RWPE2 (cell line): Measurements from ENCODE around the gene CLEC16A.
"Not testable (repeated sequence)": the region's sequence is repeated elsewhere in the genome, so short reads cannot be mapped to it uniquely, and the experiment has no call there.

Experiments
- ATAC-seq: fragments of 200-7000 bp; cut with Tn5 transposase; 3 replicates; pipeline ENCODE4 v1.9.1; 2021; ENCODE audit warnings: low read depth
- DNase-seq: peaks from one replicate; pipeline ENCODE4 v3.0.0-alpha.2; 2020; ENCODE audit warnings: low spot score
- H3K27ac ChIP-seq: fragments of 450-650 bp; 2 replicates; pipeline ENCODE4 v1.5.1; 2017; ENCODE audit warnings: mild to moderate bottlenecking; ENCODE audit not compliant: poor library complexity, severe bottlenecking
- H3K27me3 ChIP-seq: fragments of 250-450 bp; sonication (Bioruptor Pico); 2 replicates; pipeline ENCODE4 v1.5.1; 2021; ENCODE audit warnings: mild to moderate bottlenecking, moderate library complexity; ENCODE audit not compliant: insufficient read depth, poor library complexity, severe bottlenecking
- H3K36me3 ChIP-seq: fragments of 250-450 bp; sonication (Bioruptor Pico); 2 replicates; pipeline ENCODE4 v1.5.1; 2020; ENCODE audit warnings: low read depth, mild to moderate bottlenecking, moderate library complexity
- H3K4me1 ChIP-seq: fragments of 250-450 bp; sonication (Bioruptor Pico); 2 replicates; pipeline ENCODE4 v1.5.1; 2021; ENCODE audit warnings: mild to moderate bottlenecking, moderate library complexity; ENCODE audit not compliant: insufficient read depth, poor library complexity, severe bottlenecking
- H3K4me3 ChIP-seq: fragments of 250-450 bp; sonication (Bioruptor Pico); 2 replicates; pipeline ENCODE4 v1.5.1; 2021; ENCODE audit warnings: mild to moderate bottlenecking, moderate library complexity; ENCODE audit not compliant: severe bottlenecking
- H3K9me3 ChIP-seq: fragments of 250-450 bp; sonication (Bioruptor Pico); 2 replicates; pipeline ENCODE4 v1.5.1; 2021; ENCODE audit warnings: mild to moderate bottlenecking, moderate library complexity; ENCODE audit not compliant: severe bottlenecking
- TF ChIP-seq, protein P1 (sequence below): fragments of 450-650 bp; IDR thresholded peaks from one replicate; pipeline ENCODE4 v1.5.1; 2017; ENCODE audit warnings: mild to moderate bottlenecking, moderate library complexity; ENCODE audit not compliant: poor library complexity, severe bottlenecking

CLEC16A gene

GRCh38 chr16:10923650-10924214 lies 20.6 kb upstream of the CLEC16A start:
- Histone ChIP-seq H3K27me3 (no peaks in the 10 kb centered on the region), H3K9me3 (no peaks in the 10 kb centered on the region), H3K4me1 (no peaks in the 10 kb centered on the region), H3K36me3 (peaks cover 5% of the 10 kb centered on the region; the same call in 1 of the 2 replicates), H3K27ac (no peak overlapping the region), H3K4me3 (no peak overlapping the region)
- TF ChIP-seq, protein P1, sequence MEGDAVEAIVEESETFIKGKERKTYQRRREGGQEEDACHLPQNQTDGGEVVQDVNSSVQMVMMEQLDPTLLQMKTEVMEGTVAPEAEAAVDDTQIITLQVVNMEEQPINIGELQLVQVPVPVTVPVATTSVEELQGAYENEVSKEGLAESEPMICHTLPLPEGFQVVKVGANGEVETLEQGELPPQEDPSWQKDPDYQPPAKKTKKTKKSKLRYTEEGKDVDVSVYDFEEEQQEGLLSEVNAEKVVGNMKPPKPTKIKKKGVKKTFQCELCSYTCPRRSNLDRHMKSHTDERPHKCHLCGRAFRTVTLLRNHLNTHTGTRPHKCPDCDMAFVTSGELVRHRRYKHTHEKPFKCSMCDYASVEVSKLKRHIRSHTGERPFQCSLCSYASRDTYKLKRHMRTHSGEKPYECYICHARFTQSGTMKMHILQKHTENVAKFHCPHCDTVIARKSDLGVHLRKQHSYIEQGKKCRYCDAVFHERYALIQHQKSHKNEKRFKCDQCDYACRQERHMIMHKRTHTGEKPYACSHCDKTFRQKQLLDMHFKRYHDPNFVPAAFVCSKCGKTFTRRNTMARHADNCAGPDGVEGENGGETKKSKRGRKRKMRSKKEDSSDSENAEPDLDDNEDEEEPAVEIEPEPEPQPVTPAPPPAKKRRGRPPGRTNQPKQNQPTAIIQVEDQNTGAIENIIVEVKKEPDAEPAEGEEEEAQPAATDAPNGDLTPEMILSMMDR = no peak
- DNase-seq = no peak
- no peak for ATAC-seq

- not testable (repeated sequence) for H3K4me3 ChIP-seq, H3K4me1 ChIP-seq, H3K27ac ChIP-seq, H3K36me3 ChIP-seq, H3K27me3 ChIP-seq, ATAC-seq, DNase-seq, H3K9me3 ChIP-seq
Measured at GRCh38 chr16:10925285-10925684, 19.1 kb upstream of the CLEC16A start.

DNA sequence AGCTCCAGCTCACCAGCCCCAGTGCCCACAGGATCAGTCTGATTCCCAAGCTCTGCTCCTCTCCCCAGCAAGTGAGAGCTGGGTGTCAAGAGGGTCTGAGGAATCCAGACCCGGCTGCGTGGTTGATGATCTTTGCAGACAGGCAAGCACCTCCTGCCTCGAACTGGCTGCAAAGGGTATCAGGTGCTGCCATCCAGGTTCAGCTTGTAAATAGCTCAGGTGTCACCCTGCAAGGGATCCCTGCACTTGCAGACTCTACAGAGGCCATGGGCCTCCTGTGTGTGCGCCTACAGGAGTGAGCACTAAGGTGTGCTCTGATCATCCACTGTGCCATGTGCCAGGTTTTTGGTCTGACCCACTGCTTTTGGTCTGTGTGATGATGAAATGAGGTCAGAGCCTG lies 18.3 kb upstream of the CLEC16A start:
- Histone ChIP-seq H3K27me3 (no peaks in the 10 kb centered on the region), H3K36me3 (peaks cover 5% of the 10 kb centered on the region; the same call in 1 of the 2 replicates), H3K27ac (no peak overlapping the region), H3K4me3 (no peak overlapping the region), H3K4me1 (no peaks in the 10 kb centered on the region), H3K9me3 (no peaks in the 10 kb centered on the region)
- ATAC-seq (peak; percentile 11; the same call in 1 of the 3 replicates), DNase-seq (no peak)
- TF ChIP-seq, protein P1 = no peak

DNA sequence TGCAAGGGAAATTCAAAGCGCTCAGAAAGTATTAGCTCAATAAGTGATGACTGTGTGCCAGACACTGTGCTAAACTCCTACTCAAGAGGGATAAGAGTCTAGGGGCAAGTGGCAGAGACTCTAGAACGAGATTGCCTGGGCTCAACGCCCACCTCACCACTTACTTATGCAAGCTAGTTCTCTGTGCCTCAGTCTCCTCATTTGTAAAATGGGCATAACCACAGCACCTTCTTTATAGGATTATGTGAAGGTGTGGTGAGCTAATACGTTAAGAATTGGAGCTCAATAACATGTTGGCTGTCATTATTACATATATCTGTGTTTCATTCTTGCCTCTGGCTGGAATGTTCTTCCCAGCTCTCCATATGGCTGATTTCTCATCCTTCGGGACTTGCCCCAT lies 17.5 kb upstream of the CLEC16A start:
- no peaks in the 10 kb centered on the region for H3K27me3 ChIP-seq
- H3K27ac ChIP-seq = no peak overlapping the region
- peaks cover 5% of the 10 kb centered on the region; the same call in 1 of the 2 replicates for H3K36me3 ChIP-seq
- H3K9me3 ChIP-seq = no peaks in the 10 kb centered on the region
- no peak overlapping the region for H3K4me3 ChIP-seq
- TF ChIP-seq, protein P1 = no peak
- no peaks in the 10 kb centered on the region for H3K4me1 ChIP-seq
- ATAC-seq (no peak), DNase-seq (no peak)

DNA sequence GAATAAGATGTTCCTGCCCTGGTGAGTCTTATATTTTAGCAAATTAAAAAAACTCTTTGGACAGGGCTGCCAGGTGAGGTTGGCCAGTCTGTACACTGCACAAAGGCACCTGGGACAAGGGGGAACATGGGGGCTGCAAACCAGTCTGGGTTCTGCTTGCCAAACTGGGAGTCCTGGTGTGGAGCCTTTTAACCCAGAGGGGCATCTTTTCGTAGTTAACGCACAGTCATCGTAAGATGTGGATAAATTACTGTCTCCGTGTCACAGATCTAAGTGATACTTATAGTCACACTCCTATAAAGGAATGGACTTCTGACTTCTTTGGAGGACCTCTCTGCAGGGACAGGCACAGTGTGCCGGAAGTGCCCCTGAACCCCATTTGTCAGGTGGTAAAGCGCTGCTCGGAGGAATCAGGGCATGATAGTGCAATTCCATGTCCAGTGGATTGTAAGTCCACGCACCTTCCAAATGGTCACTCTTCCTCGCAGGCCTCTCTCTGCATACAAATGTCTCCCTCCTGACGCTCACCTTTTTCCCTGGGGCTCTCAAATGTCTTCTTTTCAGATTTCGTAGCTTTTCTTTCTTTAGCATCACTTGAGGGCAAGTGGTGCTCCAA lies 16.8 kb upstream of the CLEC16A start:
- Histone ChIP-seq H3K4me1 (no peaks in the 10 kb centered on the region), H3K36me3 (peaks cover 5% of the 10 kb centered on the region; the same call in 1 of the 2 replicates), H3K27me3 (no peaks in the 10 kb centered on the region), H3K27ac (no peak overlapping the region), H3K9me3 (no peaks in the 10 kb centered on the region), H3K4me3 (no peak overlapping the region)
- ATAC-seq (no peak), DNase-seq (no peak)
- TF ChIP-seq, protein P1 = no peak

DNA sequence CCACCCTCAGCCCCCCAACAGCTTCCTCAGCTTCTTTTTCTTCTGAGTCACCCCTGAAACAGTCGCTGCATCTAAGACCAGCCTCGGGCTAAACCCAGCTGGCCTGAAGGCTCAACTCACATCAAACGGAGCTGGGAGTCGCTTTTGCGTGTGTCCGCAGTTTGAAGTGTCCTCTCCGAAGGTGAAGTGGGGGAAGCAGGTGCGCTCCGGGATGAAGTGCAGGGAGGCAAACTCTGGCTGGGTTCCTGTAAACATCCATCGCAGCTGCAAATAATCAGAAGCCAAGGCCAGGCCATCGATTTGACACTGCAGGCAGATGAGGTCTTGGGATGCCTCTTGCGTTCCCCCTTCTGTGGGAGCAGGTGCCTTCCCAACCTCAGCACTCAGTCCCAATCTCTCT lies 15.3 kb upstream of the CLEC16A start:
- H3K4me1 ChIP-seq, DNase-seq, ATAC-seq, H3K4me3 ChIP-seq, H3K9me3 ChIP-seq, H3K27ac ChIP-seq, H3K27me3 ChIP-seq: not testable (repeated sequence)
- peaks cover 13% of the 10 kb centered on the region; the same call in 1 of the 2 replicates for H3K36me3 ChIP-seq
